Esophagus (tissue), 2 donors: ENCODE data around the gene NAAA. TPM values are rescaled to one million over a fixed set of nuclear protein-coding genes. Genes with fewer than 3 reads are reported as not detected.

Source experiments
- H3K27ac ChIP-seq, 2 donors: one replicate each; pipeline ENCODE4 v1.5.1; 2013; ENCODE audit warnings: low read depth in 2 of 2, mild to moderate bottlenecking in 2 of 2, inconsistent platforms in 1 of 2, low read length in 1 of 2, moderate library complexity in 1 of 2
- H3K27me3 ChIP-seq, 2 donors: one replicate each; pipeline ENCODE4 v1.6.1; 2013; ENCODE audit warnings: low read length in 2 of 2, control low read depth in 1 of 2, mild to moderate bottlenecking in 1 of 2; ENCODE audit not compliant: insufficient read depth in 2 of 2, control insufficient read depth in 1 of 2
- H3K36me3 ChIP-seq, 2 donors: one replicate each; pipeline ENCODE4 v1.6.1; 2013; ENCODE audit warnings: low read length in 1 of 2; ENCODE audit not compliant: control insufficient read depth in 2 of 2, insufficient read depth in 2 of 2
- H3K4me1 ChIP-seq, 2 donors: one replicate each; pipeline ENCODE4 v1.6.1; 2013; ENCODE audit warnings: low read length in 1 of 2; ENCODE audit not compliant: control insufficient read depth in 2 of 2, insufficient read depth in 2 of 2
- H3K4me3 ChIP-seq, 2 donors: one replicate each; pipeline ENCODE4 v1.5.1; 2013; ENCODE audit warnings: low read length in 2 of 2, mild to moderate bottlenecking in 2 of 2, low read depth in 1 of 2, moderate library complexity in 1 of 2
- H3K9me3 ChIP-seq, 2 donors: one replicate each; pipeline ENCODE4 v1.6.1; 2013; ENCODE audit warnings: mild to moderate bottlenecking in 2 of 2, low read depth in 1 of 2, low read length in 1 of 2, moderate library complexity in 1 of 2; ENCODE audit not compliant: control insufficient read depth in 2 of 2, insufficient read depth in 1 of 2
- WGBS, 2 donors: extraction: QIAGEN DNeasy Blood & Tissue Kit; methylation state at CpG; one replicate each; pipeline ENCODE4 v1.1.7; 2013; 5-methylcytosine and 5-hydroxymethylcytosine counted together
- polyA plus RNA-seq, 2 donors: library from polyadenylated mRNA; stranded (reverse); fragments of 200-250 nt; gene quantifications; one replicate each; pipeline ENCODE4 v1.2.3, GENCODE V29; 2013
- donor health status: healthy with polysubstance abuse.
- donor health status: Bipolar disorder and iron deficiency.

The NAAA gene
- polyA plus RNA-seq, 2 donors = 10.4 to 37.3 TPM

DNA sequence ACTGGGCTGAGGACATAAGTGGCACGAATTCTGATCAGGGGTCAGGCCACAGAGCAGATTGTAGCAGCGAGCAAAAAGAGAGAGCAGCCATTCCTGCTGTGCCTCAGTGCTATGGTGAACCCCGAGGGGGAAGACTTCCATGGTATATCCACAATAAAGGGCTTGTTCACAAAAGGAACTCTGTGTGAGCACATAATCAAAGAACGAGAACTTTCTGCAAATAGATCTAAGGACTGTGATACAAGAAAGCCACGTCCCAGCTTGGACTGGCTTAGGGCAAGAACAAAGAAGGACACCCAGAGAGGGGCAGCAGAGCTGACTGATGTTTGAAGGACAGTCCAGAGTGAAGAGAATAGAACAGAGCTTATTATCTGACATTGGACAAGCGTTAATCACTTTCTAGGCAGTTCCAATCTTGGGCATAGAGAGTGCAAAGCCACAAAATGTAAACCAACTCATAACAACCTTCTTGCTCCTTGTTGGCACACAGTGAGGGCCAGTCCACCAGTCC is 62.5 kb downstream of the NAAA start:
- Histone ChIP-seq H3K4me1 (no peaks in the 10 kb centered on the region), H3K27ac (no peak overlapping the region), H3K27me3 (no peaks in the 10 kb centered on the region), H3K9me3 (no peaks in the 10 kb centered on the region), H3K4me3 (no peak overlapping the region), H3K36me3 (no peaks in the 10 kb centered on the region)
- WGBS, 2 donors = 48 to 51% methylated on average over 6 of the region's 6 CpGs

GRCh38 chr4:75876218-75876617 is 64.6 kb downstream of the NAAA start:
- Histone ChIP-seq H3K4me3 (no peak overlapping the region), H3K36me3 (no peaks in the 10 kb centered on the region), H3K27ac (no peak overlapping the region), H3K27me3 (no peaks in the 10 kb centered on the region), H3K4me1 (no peaks in the 10 kb centered on the region), H3K9me3 (no peaks in the 10 kb centered on the region)
- 85 to 90% methylated on average over 18 of the region's 18 CpGs for WGBS, 2 donors

- H3K4me3 ChIP-seq = no peak overlapping the region
- H3K27me3 ChIP-seq = no peaks in the 10 kb centered on the region
- 57 to 59% methylated on average over 3 of the region's 3 CpGs for WGBS, 2 donors
Measured at GRCh38 chr4:75869100-75869499, 71.7 kb downstream of the NAAA start.

DNA sequence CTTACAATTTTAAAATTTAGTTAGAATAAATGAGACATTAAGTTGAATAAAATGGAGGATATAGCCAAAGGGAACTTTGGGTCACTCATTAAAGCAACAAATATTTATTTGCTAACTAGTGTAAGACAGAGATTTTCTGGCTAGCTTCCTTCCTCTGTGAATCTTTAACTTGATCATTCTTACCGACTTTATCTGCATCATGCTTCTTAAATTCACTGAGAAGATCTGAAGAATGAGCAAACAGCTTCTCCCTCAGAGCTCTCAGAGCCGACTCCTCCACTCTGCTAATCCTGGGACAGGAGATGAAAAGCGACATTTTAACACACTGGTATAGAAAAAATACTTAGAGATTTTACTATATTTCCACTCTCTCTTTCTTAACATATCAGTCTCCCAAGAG is 73.7 kb downstream of the NAAA start:
- Histone ChIP-seq H3K36me3 (no peaks in the 10 kb centered on the region), H3K4me3 (no peak overlapping the region), H3K9me3 (no peaks in the 10 kb centered on the region), H3K4me1 (no peaks in the 10 kb centered on the region), H3K27ac (no peak overlapping the region), H3K27me3 (no peaks in the 10 kb centered on the region)
- 58% methylated on average over 3 of the region's 3 CpGs for WGBS, 2 donors

More at GRCh38 chr4:75869100-75869499, 71.7 kb downstream of the NAAA start:
- Histone ChIP-seq H3K27ac (no peak overlapping the region), H3K9me3 (no peaks in the 10 kb centered on the region), H3K4me1 (no peaks in the 10 kb centered on the region), H3K36me3 (no peaks in the 10 kb centered on the region)

Other genes starting within 250 kb of the NAAA start
- 10 to 100 TPM; 33.0 to 33.6 TPM for gene USO1, start 216.4 kb downstream of the NAAA start, polyA plus RNA-seq
- not detected for gene PPEF2, start 38.6 kb downstream of the NAAA start, polyA plus RNA-seq
- 10 to 100 TPM in 1 of 2 donors, 1 to 10 TPM in 1; 6.5 to 14.0 TPM for gene SDAD1, start 49.9 kb upstream of the NAAA start, polyA plus RNA-seq
- under 1 TPM; 0.22 to 0.29 TPM for gene CXCL9, start 66.5 kb upstream of the NAAA start, polyA plus RNA-seq
- under 1 TPM; 0.73 to 0.77 TPM for gene CXCL10, start 82.5 kb upstream of the NAAA start, polyA plus RNA-seq
- gene CXCL11, start 95.1 kb upstream of the NAAA start, polyA plus RNA-seq = under 1 TPM in 1 of 2 donors, not detected in 1; 0.07 TPM
- under 1 TPM; 0.29 to 0.31 TPM for gene ART3, start 133.7 kb upstream of the NAAA start, polyA plus RNA-seq
- gene NUP54, start 207.4 kb upstream of the NAAA start, polyA plus RNA-seq = 10 to 100 TPM; 18.0 to 18.4 TPM